ENCODE results near the gene RPL4.

Gene RPL4

GRCh38 chr15:66456211-66456610, 48.4 kb downstream of the RPL4 start:
- no peak for DNase-seq (ENCODE audit: low read depth)

- DNase-seq (ENCODE audit: low read depth): no peak
Observed at GRCh38 chr15:66454143-66454542, 50.5 kb downstream of the RPL4 start.

- DNase-seq (ENCODE audit: low read depth): no peak
Observed at GRCh38 chr15:66452971-66453580, 51.6 kb downstream of the RPL4 start.

GRCh38 chr15:66452420-66452819, 52.2 kb downstream of the RPL4 start:
- no peak for DNase-seq (ENCODE audit: low read depth)
